ENCODE measurements around the gene TSPAN18.

The TSPAN18 gene

DNA sequence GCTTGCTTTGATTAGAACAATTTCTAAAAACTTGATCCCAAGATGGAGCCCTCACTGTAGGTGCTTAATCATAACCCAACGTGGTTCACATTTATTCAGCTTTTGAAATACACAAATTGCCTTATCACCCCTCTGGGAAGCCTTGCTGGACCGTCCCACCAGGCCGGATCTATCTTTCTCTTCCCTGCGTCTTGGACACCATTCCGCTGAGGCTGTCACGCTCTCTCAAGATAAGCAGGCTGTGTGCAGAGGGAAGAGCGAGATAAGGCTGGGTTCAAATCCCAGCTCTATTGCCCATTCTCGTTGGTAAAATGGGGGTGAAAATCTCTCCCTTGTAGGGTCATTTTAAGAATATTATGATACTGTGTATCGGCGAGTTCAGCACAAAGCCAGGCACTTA, 244.4 kb downstream of the TSPAN18 start:
- DNase-seq = no peak

DNA sequence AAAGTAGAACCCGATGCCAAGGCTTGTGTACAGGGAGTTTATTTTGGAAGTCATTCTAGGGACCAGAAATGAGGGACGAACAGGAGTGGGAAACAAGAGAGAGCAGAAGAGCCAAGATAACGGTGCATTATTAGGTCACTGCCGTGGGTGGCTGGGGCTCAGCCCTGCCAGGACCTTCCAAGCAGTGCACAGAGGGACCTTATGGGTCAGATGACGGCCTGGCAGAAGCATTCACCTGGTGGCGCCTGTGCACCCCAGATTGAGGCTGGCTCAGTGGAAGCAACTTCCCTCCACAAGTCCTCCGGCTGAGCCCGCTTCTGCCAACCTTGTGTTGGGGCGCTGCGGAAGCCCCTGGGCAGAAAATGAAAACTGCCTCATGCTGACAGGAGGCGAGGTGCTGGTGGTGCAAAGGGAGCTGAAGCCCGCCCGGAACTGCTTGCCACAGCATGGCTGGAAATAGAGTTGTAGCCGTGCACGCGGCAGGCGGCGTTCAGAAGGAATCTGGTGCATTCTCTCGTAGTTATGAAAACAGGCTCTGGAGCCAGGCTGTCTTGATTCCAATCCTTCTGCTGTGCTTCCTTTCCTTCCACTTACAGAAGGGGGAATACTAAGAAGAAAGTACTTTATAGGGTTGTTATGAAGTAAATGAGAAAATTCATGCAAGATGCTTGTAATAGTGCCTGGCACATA, 246.1 kb downstream of the TSPAN18 start:
- DNase-seq = no peak

GRCh38 chr11:44973632-44974401, 247.1 kb downstream of the TSPAN18 start:
- no peak for DNase-seq

DNA sequence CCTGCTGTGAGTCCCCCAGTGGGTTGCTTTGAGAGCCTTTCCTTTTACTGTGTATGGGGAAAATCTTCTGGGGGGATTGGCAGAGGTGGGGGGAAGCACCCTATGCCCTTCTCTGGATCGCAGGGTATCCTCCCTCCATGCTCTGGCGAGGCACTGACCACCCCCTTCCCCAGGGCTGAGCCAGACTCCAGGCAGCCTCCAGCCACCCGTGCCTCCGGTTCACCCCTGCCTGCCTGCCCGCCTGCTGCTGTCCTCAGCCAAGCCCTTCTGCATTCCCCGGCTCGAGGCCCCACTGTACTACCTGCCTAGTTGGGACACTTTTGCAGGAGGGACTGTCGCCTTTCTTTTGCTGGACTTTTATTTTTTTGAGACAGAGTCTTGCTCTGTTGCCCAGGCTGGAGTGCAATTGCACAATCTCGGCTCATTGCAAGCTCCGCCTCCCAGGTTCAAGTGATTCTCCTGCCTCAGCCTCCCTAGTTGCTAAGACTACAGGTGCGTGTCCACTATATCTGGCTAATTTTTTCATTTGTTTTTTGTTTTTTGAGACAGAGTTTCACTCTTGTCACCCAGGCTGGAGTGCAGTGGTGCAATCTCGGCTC, 247.7 kb downstream of the TSPAN18 start:
- no peak for DNase-seq

DNA sequence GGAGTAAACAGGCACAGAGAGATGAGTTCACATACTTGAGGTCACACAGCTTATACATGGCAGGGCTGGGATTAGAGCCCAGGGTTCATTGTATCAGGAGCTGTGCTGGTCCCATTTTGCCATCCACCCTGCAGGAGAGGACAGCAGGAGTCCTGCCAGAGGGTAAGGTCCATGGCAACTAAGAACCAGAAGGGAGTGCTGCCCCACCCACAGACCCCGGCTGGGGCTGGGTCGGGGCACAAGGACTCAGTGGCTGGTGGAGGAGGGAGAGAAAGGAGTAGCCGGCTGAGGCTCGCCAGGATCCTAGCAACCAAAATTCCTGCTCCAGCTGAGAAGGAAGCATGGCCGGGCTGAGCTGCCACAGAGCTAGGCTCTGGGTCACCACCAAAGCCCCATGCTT, 249.8 kb downstream of the TSPAN18 start:
- no peak for DNase-seq

DNA sequence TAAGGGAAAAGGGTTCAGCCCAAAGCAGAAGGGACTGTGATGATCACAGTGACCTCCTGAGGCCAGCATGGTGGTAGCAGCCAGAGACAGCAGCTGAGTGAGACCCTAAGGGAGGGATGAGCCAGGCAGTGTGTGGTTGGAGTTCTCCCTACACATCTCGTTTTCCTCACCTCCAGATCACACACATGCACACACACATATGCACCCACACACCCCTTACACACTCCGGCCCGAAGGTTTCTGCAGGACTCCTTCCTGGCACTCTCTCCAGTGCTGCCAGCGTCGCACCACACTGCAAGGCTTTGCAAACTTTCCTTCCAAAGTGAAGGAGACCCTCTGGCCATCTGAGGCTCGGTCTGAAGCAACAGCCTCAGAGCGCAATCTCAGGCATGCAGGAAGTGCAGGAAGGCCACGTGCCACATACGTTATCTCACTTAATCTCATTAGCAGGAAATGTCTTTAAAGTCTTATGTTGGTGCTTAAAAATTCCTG, 250.8 kb downstream of the TSPAN18 start:
- DNase-seq = peak; percentile 36

DNA sequence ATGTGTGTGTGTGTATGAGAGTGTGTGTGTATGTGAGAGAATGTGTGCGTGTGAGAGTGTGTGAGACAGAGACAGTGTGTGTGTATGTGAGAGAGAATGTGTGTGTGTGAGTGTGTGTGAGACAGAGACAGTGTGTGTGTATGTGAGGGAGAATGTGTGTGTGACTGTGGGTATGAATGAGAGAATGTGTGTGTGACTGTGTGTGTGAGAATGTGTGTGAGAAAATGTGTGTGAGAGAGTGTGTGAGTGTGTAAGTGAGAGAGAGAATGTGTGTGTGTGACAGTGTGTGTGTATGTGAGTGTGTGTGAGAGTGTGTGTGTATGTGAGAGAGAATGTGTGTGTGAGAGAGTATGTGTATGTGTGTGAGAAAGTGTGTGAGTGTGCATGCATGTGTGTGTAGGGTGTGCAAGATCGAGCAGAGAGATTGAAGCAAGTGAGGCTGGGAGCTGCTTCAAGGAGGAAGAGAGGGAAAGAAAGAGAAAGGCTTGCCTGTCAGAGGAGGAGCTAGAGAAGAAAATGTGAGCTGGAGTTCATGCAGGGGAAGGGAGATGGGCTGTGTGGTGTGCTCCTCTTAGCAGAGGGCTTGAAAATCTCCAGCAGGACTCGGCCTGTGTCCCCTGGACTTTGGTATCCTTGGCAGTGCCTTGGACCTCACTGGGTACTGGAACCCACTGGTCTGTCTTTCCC, 251.7 kb downstream of the TSPAN18 start:
- no peak for DNase-seq

DNA sequence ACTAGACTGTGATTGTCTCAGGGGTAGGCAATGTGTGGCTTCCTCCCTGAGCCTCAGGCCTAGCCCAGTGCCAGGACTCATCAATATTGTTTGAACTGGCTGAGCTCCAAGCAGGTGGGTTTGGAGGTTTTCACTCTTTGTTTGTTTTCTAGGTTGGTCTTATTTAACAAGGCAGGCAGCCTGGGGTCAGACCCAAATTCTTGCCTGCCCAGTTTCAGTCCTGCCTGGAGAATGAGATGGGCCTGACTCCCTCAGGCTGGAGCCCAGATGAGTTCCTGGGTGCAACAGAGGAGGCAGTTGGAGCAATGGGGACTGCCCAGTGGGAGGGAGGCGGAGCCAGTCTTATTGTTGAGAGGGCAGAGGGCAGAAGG, 252.2 kb downstream of the TSPAN18 start:
- no peak for DNase-seq

DNA sequence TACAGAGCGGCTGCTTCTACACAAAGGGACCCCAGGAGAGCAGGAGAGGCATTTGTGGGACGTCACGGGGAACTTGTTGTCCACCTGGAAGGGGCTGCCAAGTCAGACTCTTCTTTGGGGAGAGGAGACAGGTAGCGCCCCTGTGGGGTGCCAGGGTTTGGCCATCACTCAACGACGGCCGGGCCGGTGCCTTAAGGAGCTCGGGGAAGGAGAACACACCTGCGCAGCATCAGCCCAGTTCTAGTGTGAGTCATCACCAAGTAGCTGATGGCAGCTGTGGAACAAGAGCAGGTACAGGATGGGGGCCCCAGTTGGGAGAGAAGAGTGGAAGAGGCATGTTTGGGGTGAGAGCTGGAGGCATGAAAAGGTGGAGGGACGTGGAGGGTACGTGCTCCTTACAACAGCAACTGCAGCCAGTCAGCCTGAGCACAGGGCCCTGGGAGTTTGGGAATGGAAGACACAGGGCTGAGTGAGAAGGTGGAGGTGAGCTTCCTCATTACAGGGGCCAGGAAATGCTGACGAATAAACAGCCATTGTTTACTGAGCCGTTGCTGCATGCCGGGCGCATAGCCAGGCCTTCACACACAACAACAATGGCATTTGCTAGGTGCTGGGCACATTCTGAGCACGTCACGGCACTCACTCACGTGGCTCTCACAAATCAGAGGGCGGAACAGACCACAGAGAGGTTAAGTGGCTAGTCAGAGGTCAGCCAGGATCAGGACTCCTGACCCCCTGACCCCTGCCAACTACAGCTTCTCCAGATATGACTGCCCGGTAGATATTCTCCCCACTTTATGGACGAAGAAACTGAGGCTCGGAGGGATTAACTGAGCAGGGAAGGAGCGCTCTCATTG, 253.0 kb downstream of the TSPAN18 start:
- DNase-seq = no peak

GRCh38 chr11:44980533-44981427, 254.0 kb downstream of the TSPAN18 start:
- no peak for DNase-seq
